Measurements from ENCODE around the gene ROR2.

ROR2 gene

GRCh38 chr9:91873637-91874051 is 76.4 kb downstream of the ROR2 start:
- no peak for TF ChIP-seq CTCF (IDR thresholded peaks at IDR 0.05; ENCODE audit: extremely low read depth, insufficient read depth, missing control alignments)
- DNase-seq (ENCODE audit: low spot score): no peak
- in situ Hi-C loops (cut with MboI; ENCODE audit: low pct_unique_long_range_greater_than_20kb, low sequenced_read_pairs, unreplicated experiment): no loop called here

- in situ Hi-C loops (cut with MboI; ENCODE audit: low pct_unique_long_range_greater_than_20kb, low sequenced_read_pairs, unreplicated experiment): no loop called here
- TF ChIP-seq CTCF (IDR thresholded peaks at IDR 0.05; ENCODE audit: extremely low read depth, insufficient read depth, missing control alignments): no peak
- no peak for DNase-seq (ENCODE audit: low spot score)
Observed at GRCh38 chr9:91868732-91869391, 81.2 kb downstream of the ROR2 start.

GRCh38 chr9:91867740-91868139 is 82.3 kb downstream of the ROR2 start:
- no peak for TF ChIP-seq CTCF (IDR thresholded peaks at IDR 0.05; ENCODE audit: extremely low read depth, insufficient read depth, missing control alignments)
- DNase-seq (ENCODE audit: low spot score): no peak
- in situ Hi-C loops (cut with MboI; ENCODE audit: low pct_unique_long_range_greater_than_20kb, low sequenced_read_pairs, unreplicated experiment): no loop called here

GRCh38 chr9:91865041-91865440 is 85.0 kb downstream of the ROR2 start:
- no peak for TF ChIP-seq CTCF (IDR thresholded peaks at IDR 0.05; ENCODE audit: extremely low read depth, insufficient read depth, missing control alignments)
- in situ Hi-C loops (cut with MboI; ENCODE audit: low pct_unique_long_range_greater_than_20kb, low sequenced_read_pairs, unreplicated experiment): no loop called here
- no peak for DNase-seq (ENCODE audit: low spot score)

- in situ Hi-C loops (cut with MboI; ENCODE audit: low pct_unique_long_range_greater_than_20kb, low sequenced_read_pairs, unreplicated experiment): no loop called here
- TF ChIP-seq CTCF (IDR thresholded peaks at IDR 0.05; ENCODE audit: extremely low read depth, insufficient read depth, missing control alignments): no peak
- DNase-seq (ENCODE audit: low spot score): no peak
Observed at GRCh38 chr9:91864380-91864779, 85.6 kb downstream of the ROR2 start.

GRCh38 chr9:91863469-91863868 is 86.6 kb downstream of the ROR2 start:
- DNase-seq (ENCODE audit: low spot score): no peak
- in situ Hi-C loops (cut with MboI; ENCODE audit: low pct_unique_long_range_greater_than_20kb, low sequenced_read_pairs, unreplicated experiment): no loop called here
- TF ChIP-seq CTCF (IDR thresholded peaks at IDR 0.05; ENCODE audit: extremely low read depth, insufficient read depth, missing control alignments): no peak
